A673 (cell line): ENCODE data around the gene SMTNL1.

Experiments
- CTCF ChIP-seq: fragments of 300-800, 200-600 bp; sonication (generic); conservative IDR thresholded peaks from 2 replicates; pipeline ENCODE4 v1.5.1; 2017; ENCODE audit warnings: low read depth, mild to moderate bottlenecking, antibody characterized with exemption, low read length, moderate library complexity, mixed read lengths
- EZH2 ChIP-seq: fragments of 200-600 bp; sonication (generic); IDR thresholded peaks from 2 replicates; pipeline ENCODE4 v1.6.1; 2017; ENCODE audit warnings: borderline replicate concordance, low read depth, mild to moderate bottlenecking, mixed read lengths, antibody characterized with exemption, low read length; ENCODE audit not compliant: poor library complexity, severe bottlenecking

DNA sequence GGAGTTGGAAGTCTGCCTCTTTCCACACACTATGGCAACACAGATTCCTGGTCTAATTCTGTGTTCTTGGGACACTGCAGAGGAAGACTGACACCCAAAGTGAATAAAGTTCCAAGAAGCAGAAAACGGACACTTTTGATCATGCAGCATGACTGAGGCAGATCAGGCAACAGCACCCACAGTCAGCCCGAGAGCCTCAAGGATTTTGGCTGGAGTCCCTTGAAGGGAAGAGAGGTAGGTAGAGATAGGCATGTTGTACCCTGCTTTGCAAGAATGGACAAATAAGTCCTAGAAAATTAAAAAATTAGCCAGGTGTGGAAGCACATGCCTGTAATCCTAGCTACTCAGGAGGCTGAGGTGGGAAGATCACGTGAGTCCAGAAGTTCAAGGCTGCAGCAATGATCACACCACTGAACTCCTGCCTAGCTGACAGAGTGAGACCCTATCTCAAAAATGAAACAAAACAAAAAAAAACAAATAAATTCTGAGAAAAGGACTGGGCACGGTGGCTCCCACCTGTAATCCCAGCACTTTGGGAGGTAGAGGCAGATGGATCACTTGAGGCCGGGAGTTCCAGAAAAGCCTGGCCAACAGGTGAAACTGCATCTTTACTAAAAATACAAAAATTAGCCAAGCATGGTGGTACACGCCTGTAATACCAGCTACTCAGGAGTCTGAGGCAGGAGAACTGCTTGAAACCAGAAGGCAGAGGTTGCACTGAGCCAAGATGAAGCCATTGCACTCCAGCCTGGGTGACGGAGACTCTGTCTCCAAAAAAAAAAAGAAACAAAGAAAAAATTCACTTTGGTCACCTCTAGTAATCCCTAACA lies 28.8 kb upstream of the SMTNL1 start:
- TF ChIP-seq CTCF, result no peak
- no peak for TF ChIP-seq EZH2
